Osteoblast (primary cell): ENCODE measurements around the gene SLC30A1. TPM values are rescaled to one million over a fixed set of nuclear protein-coding genes. Genes with fewer than 3 reads are reported as not detected.
"Not testable (repeated sequence)": the region's sequence is repeated elsewhere in the genome, so short reads cannot be mapped to it uniquely, and the experiment has no call there.

ENCODE experiments used
- DNase-seq: peaks from one replicate; pipeline ENCODE4 v3.0.0; 2011; ENCODE audit warnings: low spot score, mixed read lengths; ENCODE audit not compliant: insufficient read length; ENCODE audit errors: missing footprints
- H2AFZ ChIP-seq: 2 replicates; pipeline ENCODE4 v1.6.0; 2011; ENCODE audit warnings: mild to moderate bottlenecking, low read length
- H3K27ac ChIP-seq: 2 replicates; pipeline ENCODE4 v1.5.1; 2011; ENCODE audit warnings: mild to moderate bottlenecking, low read depth, low read length, moderate library complexity
- H3K27me3 ChIP-seq: 2 replicates; pipeline ENCODE4 v1.6.0; 2012; ENCODE audit warnings: mild to moderate bottlenecking, control low read depth, inconsistent platforms, low read length, moderate library complexity; ENCODE audit not compliant: insufficient read depth
- H3K36me3 ChIP-seq: 2 replicates; pipeline ENCODE4 v1.5.1; 2011; ENCODE audit warnings: mild to moderate bottlenecking, low read length, control low read depth, moderate library complexity; ENCODE audit not compliant: insufficient read depth
- H3K4me1 ChIP-seq: 2 replicates; pipeline ENCODE4 v1.5.1; 2011; ENCODE audit warnings: mild to moderate bottlenecking, low read length, control low read depth, moderate library complexity; ENCODE audit not compliant: insufficient read depth
- H3K4me2 ChIP-seq: 2 replicates; pipeline ENCODE4 v1.6.0; 2011; ENCODE audit warnings: mild to moderate bottlenecking, low read length; ENCODE audit not compliant: insufficient read depth
- H3K4me3 ChIP-seq: fragments of 200-600 bp; sonication (generic); 3 replicates; pipeline ENCODE4 v1.5.1; 2012; ENCODE audit warnings: mild to moderate bottlenecking, low read length, inconsistent platforms; ENCODE audit not compliant: insufficient read depth
- H3K79me2 ChIP-seq: 2 replicates; pipeline ENCODE4 v1.6.0; 2012; ENCODE audit warnings: mild to moderate bottlenecking, low read length, control low read depth, inconsistent platforms; ENCODE audit not compliant: insufficient read depth
- H3K9me3 ChIP-seq: 2 replicates; pipeline ENCODE4 v1.5.1; 2011; ENCODE audit warnings: low read depth, low read length, control low read depth
- H4K20me1 ChIP-seq: 2 replicates; pipeline ENCODE4 v1.6.0; 2012; ENCODE audit warnings: mild to moderate bottlenecking, low read length, control low read depth; ENCODE audit not compliant: insufficient read depth
- total RNA-seq: library from RNA; depleted of rRNA; stranded (reverse); fragments of >200 nt; gene quantifications from 2 replicates; pipeline ENCODE4 v1.2.3, GENCODE V29; 2012
- TF ChIP-seq, protein P1 (sequence below): IDR thresholded peaks from 2 replicates; pipeline ENCODE4 v1.5.1; 2011; ENCODE audit warnings: mild to moderate bottlenecking, low read depth, low read length, moderate library complexity; ENCODE audit errors: extremely low read depth

SLC30A1 gene
- total RNA-seq, 1 donor, result 49.9 TPM

DNA sequence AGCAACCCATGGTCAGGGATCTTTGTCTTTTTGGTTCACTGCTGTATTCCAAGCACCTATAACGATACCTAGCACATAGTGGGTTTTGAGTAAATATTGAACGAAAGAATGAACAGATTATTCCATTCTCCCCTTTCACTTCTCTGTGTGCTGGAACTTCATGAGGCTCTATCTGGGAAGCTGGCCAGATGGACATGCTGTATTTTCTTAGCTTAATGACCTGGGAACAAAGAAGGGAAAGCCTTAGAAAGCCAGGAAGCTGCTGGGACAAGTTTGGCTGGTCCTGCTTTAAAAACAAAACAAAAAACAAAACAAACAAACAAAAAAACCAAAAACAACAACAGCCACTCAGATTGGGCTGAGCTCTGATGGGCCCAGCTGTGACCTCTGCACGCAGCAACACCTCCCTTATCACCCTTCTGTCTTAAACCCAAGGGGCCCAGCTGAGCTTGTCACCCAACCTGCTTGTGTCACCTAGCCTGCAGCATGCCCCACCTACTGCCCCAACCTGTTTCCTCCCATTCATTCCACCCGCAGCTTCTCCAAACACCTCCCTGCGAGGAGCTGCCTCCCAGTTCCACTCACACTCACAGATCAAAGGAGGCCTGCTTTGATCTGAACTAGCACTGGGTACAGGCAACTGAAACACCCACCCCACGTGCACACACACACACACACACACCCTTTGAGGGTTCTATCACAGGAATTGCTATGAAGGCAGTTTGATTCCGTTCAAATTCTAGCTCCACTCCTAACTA, 37.1 kb downstream of the SLC30A1 start:
- Histone ChIP-seq H4K20me1 (no peaks in the 10 kb centered on the region), H2AFZ (no peak overlapping the region), H3K4me3 (no peak overlapping the region), H3K27me3 (no peaks in the 10 kb centered on the region), H3K27ac (no peak overlapping the region), H3K79me2 (no peaks in the 10 kb centered on the region), H3K9me3 (no peaks in the 10 kb centered on the region), H3K4me2 (no peak overlapping the region), H3K4me1 (peaks cover 7% of the 10 kb centered on the region), H3K36me3 (no peaks in the 10 kb centered on the region)
- TF ChIP-seq, protein P1, sequence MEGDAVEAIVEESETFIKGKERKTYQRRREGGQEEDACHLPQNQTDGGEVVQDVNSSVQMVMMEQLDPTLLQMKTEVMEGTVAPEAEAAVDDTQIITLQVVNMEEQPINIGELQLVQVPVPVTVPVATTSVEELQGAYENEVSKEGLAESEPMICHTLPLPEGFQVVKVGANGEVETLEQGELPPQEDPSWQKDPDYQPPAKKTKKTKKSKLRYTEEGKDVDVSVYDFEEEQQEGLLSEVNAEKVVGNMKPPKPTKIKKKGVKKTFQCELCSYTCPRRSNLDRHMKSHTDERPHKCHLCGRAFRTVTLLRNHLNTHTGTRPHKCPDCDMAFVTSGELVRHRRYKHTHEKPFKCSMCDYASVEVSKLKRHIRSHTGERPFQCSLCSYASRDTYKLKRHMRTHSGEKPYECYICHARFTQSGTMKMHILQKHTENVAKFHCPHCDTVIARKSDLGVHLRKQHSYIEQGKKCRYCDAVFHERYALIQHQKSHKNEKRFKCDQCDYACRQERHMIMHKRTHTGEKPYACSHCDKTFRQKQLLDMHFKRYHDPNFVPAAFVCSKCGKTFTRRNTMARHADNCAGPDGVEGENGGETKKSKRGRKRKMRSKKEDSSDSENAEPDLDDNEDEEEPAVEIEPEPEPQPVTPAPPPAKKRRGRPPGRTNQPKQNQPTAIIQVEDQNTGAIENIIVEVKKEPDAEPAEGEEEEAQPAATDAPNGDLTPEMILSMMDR, result no peak
- DNase-seq, result no peak

DNA sequence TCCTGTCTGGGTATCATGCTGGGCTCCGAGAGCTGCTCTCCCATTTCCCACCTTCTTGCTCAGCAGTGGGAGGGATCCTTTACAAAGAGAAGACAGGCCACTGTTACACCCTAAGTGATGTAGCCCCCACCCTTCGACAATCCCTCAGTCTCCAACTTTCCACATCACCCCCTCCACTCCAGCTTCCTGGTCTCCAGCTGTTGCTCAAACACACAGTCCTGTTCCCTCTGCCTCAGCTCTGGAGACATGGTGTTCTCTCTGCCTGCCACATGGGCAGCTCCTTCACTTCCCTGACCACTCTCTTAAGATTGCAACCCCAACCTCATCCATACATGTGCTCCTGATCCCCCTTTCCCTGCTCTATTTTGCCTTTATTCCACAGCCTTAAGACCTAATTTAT, 37.7 kb downstream of the SLC30A1 start:
- Histone ChIP-seq H3K36me3 (no peaks in the 10 kb centered on the region), H3K9me3 (no peaks in the 10 kb centered on the region), H3K4me2 (no peak overlapping the region), H4K20me1 (no peaks in the 10 kb centered on the region), H3K4me3 (no peak overlapping the region), H3K4me1 (peaks cover 7% of the 10 kb centered on the region), H2AFZ (no peak overlapping the region), H3K27ac (no peak overlapping the region), H3K79me2 (no peaks in the 10 kb centered on the region), H3K27me3 (no peaks in the 10 kb centered on the region)
- DNase-seq, result no peak
- TF ChIP-seq, protein P1, result no peak

DNA sequence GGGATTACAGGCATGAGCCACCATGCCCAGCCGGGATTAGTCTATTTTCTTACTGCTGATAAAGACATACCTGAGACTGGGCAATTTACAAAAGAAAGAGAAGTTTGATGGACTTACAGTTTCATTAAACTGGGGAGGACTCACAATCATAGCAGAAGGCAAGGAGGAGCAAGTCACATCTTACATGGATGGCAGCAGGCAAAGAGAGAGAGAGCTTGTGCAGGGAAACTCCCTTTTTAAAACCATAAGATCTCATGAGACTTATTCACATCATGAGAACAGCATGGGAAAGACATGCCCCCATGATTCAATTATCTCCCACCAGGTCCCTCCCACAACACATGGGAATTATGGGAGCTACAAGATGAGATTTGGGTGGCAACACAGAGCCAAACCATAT, 38.1 kb downstream of the SLC30A1 start:
- not testable (repeated sequence) for H4K20me1 ChIP-seq, H3K27ac ChIP-seq, H3K79me2 ChIP-seq, H3K4me2 ChIP-seq, H3K36me3 ChIP-seq, H3K27me3 ChIP-seq, H3K4me1 ChIP-seq, H3K4me3 ChIP-seq, H2AFZ ChIP-seq, DNase-seq, H3K9me3 ChIP-seq

DNA sequence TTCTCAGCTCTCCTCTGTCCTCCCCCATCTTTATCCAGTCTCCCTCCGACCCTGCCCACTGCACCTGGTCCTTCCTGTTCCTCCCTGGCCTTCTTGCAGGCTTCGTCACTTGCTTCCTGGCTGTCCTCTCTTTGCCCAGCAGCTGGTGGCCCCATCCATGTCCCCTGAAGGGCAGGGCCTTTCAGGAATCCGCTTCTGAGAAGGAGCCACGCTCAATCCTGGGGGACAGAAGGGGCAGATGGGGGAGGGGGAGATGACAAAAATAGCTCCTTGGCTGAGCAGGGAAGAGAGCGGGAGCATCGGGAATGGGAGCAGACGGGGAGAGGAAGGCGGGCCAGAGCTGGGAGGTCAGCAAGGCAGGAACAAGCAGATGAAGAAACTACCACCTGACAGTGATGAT, 40.7 kb downstream of the SLC30A1 start:
- TF ChIP-seq, protein P1, result no peak

More for the DNA sequence above, 40.7 kb downstream of the SLC30A1 start:
- Histone ChIP-seq H2AFZ (no peak overlapping the region), H4K20me1 (no peaks in the 10 kb centered on the region), H3K79me2 (no peaks in the 10 kb centered on the region), H3K27me3 (no peaks in the 10 kb centered on the region), H3K4me2 (no peak overlapping the region), H3K27ac (no peak overlapping the region), H3K4me3 (no peak overlapping the region), H3K4me1 (peaks cover 7% of the 10 kb centered on the region), H3K9me3 (no peaks in the 10 kb centered on the region), H3K36me3 (no peaks in the 10 kb centered on the region)
- DNase-seq, result no peak
